GM12872 (cell line): ENCODE data around the gene DDX42.

Experiments
- TF ChIP-seq, protein P1 (sequence below): IDR thresholded peaks from 3 replicates; pipeline ENCODE4 v1.5.1; 2011; ENCODE audit warnings: low read depth, mild to moderate bottlenecking, low read length, moderate library complexity; ENCODE audit not compliant: insufficient read depth

DDX42 gene

DNA sequence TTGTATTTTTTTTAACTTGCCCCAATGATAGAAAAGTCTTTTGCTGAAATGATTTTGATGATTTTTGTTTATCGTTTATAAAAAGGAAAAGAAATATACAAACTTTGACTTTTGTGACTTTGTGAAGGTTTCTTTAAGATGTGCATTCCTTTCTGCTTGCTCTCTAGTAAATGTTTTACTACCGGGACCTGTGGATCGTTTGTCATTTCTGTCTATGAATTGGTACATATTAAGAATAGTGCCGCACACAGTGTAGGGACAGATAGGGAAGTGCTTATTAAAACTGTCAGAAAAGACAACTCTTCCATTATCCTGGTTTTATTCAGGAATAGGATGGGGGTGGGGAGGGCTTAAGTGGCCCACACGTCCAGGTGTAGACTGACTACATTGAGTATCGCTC lies 45.2 kb downstream of the DDX42 start:
- TF ChIP-seq, protein P1, sequence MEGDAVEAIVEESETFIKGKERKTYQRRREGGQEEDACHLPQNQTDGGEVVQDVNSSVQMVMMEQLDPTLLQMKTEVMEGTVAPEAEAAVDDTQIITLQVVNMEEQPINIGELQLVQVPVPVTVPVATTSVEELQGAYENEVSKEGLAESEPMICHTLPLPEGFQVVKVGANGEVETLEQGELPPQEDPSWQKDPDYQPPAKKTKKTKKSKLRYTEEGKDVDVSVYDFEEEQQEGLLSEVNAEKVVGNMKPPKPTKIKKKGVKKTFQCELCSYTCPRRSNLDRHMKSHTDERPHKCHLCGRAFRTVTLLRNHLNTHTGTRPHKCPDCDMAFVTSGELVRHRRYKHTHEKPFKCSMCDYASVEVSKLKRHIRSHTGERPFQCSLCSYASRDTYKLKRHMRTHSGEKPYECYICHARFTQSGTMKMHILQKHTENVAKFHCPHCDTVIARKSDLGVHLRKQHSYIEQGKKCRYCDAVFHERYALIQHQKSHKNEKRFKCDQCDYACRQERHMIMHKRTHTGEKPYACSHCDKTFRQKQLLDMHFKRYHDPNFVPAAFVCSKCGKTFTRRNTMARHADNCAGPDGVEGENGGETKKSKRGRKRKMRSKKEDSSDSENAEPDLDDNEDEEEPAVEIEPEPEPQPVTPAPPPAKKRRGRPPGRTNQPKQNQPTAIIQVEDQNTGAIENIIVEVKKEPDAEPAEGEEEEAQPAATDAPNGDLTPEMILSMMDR = no peak

DNA sequence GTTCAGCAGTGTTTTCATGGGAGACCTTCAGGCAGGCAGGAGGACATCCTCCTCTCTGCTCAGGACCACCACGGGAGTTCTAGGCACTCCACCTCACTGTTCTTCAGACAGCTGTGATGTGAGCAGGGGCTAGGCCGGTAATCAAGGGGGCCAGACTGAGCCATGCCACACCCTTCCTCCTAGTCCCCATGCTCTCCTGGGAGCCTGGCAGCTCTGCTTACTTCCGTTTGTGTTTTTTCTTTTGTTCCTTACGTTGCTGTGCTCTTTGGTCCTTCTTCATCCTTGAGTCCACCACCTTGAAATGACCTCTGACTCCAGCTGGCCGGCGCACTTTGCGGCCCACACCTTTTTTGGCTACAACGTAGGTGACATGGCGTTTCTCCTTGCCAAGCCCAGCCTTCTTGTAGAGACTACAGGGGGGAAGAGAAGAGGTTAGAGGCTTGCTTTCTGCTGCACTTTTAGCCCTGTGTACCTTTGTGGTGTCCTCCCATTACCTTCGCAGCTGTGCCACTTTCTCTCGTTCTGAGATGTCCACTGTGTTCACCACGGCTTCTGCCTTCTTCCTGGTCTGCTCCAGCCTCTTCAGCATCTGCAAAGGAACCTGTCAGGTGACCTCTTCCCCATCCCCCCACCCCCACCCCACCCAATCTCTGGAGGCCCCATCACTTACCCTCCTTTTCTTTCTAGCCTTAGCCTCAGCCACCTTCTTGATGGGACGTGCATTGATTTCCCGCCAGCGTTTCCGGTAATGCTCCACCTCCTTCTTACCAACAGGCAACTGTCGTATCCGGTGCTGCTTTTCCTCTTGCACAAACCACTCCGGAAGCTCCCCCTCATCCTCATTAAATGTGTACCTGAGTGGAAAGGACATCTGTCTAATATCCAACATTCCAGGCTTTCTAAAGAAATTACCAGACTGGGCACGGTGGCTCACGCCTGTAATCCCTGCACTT lies 45.9 kb downstream of the DDX42 start:
- TF ChIP-seq, protein P1 = no peak

DNA sequence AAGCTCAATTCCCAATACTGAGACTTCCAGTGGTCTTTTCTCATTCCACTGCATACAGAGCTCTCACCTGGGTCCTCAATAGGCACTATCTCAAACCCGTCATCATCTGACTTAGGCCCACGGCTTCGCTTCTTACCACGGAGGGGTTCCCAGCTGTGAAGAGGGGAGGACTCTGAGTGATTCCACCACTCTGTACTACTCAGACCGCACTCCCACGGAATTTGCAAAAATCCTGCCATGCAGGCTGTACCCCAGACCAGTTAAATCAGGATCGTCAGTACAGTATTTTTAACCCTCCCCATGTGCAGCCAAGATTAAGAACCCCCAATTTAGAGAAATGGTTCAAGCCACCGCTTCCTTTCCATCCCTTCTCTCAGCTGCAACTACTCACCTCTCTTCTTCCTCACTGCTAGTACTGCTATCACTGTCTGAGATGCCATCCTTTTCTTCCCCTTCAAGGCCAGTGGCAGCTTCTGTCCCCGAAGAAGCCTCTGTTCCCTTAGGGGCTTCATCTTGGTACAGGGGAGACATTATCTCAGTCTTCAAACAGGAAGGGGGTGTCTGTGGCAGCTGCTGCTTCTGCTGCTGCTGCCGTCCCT lies 47.1 kb downstream of the DDX42 start:
- TF ChIP-seq, protein P1 = no peak

DNA sequence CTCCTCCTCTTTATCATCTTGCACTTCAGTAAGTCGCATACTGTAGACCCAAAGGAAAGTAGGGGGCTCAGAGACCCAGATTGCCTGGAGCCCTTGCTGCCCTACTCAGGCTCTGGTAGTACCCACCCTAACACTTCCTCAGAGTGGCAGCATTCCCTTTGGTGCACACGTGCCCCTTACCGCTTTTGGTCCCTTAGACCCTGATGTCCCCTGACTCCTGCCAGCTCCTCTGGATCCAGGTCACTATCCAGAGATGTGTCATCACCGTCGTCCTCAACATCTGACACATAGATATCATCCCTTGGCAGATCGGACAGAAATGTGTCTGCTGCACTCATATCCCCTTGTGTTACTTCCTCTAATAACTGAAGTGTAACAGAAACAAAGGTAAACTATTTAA lies 47.8 kb downstream of the DDX42 start:
- TF ChIP-seq, protein P1 = no peak

DNA sequence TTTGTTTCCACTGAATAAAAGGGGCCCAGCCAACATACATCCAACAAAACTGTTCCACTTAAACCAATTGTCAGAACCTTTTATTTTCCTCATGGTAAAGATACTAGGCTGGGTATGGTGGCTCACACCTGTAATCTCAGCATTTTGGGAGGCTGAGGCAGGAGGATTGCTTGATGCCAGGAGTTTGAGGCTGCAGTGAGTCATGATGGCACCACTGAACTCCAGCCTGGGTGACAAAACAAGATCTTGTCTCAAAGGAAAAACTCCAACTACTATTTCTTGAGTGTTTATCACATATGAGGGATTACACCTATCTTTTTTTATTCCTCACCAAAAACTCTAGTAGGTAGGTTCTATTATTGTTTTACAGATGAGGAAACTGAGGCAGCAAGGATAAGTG lies 48.6 kb downstream of the DDX42 start:
- TF ChIP-seq, protein P1 = no peak

DNA sequence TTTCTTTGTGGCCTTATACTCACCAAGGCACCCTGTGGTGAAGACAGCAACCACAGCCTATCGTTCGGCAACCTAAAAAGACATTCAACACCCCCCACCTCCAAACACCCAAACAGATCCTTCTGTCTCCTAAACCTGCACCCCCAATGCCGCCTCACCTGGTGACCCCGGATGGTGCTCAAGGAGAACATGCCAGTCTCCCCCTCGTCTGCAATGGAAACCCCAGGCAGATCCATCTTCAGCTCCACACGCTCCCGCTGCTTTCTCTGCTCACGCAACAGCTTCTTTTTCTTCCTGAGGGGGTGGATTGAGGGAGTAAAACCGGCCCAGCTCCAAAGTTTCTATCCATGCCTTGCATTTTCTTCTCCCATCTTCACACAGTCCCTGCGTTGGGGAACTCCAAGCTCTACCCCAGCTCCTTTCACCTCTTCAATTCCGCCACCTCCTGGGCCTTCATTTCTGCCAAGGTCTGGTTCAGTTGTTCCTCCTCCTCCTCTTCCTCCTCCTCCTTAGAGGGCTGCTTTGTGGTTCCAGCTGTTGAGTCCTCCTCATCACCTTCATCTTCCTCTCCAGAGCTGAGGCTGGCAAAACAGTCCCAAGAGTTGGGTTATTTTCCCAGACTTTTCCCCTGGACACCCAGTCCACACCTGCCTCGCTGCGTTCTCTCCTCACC lies 49.8 kb downstream of the DDX42 start:
- TF ChIP-seq, protein P1 = no peak

DNA sequence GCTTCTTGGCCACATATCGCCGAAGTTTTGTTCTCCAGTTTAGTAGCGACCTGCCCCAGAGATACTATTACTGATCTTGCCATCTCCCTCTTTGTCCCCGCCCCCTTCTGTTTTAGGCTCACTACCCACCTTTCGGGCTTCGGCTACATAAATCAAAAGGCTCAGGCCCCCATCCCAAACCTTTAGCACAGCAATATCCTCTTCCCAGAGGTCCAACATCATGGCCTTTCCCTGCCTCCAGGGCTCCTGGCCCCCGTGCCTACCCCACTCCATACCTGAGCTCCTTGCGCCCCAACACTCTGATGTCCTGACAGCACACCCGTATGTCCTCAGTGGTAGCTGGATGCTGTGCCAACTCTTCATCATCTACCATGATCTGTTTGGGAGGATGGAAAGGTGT lies 50.4 kb downstream of the DDX42 start:
- TF ChIP-seq, protein P1 = no peak
